ENCODE results near the gene MAPK8.

Gene MAPK8

DNA sequence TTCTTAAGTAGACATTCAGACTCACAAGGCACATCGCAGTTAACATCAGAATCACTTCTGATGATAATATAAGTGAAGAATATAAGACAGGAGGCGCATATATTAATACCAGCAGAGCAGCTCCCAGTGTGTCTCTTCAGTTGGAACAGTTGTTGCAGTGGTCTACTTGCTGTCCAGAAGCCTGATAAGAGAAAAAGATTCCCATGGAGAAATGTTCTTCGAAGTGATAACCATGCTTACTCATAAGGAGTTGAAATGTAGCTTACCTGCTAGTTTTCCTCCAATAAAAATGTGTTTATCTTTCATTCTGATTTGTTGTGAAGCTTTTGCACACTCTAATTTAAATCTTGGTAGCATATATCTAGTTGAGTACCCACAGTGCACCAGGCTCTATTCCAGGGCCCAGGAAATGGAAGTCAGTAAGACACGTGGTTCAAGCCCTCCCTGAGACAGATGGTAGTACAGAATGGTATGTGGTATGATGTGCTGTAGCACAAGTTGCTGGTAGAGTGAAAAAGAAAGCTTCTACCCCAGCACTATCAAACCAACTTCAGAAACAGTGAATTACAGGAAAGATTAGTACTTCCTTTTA is 124.0 kb downstream of the MAPK8 start:
- no peak for DNase-seq (ENCODE audit: extremely low read depth, low read depth)
- no peak overlapping the region for H3K4me3 ChIP-seq (replicated peaks; ENCODE audit: low read depth, low read length)
- TF ChIP-seq, protein P1, sequence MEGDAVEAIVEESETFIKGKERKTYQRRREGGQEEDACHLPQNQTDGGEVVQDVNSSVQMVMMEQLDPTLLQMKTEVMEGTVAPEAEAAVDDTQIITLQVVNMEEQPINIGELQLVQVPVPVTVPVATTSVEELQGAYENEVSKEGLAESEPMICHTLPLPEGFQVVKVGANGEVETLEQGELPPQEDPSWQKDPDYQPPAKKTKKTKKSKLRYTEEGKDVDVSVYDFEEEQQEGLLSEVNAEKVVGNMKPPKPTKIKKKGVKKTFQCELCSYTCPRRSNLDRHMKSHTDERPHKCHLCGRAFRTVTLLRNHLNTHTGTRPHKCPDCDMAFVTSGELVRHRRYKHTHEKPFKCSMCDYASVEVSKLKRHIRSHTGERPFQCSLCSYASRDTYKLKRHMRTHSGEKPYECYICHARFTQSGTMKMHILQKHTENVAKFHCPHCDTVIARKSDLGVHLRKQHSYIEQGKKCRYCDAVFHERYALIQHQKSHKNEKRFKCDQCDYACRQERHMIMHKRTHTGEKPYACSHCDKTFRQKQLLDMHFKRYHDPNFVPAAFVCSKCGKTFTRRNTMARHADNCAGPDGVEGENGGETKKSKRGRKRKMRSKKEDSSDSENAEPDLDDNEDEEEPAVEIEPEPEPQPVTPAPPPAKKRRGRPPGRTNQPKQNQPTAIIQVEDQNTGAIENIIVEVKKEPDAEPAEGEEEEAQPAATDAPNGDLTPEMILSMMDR (IDR thresholded peaks at IDR 0.05; ENCODE audit: low read depth, low read length, missing control alignments): no peak

DNA sequence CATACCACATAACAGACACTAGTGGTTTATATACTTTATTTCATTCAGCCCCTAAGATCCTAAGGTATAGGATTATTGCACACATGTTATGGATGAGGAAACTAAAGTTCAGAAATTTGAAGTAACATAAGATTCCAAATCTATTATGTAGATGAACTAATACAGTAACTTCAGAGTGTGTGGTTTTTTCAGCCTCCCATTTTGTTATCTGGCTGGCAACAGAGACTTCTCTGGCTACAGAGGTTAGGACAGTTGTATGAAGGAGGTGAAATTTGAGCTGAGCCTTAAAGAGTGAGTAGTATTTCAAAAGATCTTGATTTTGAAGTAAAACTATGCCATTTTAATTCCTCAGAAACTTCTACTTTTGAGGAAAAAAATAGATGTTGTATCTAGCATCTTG is 125.4 kb downstream of the MAPK8 start:
- TF ChIP-seq, protein P1 (IDR thresholded peaks at IDR 0.05; ENCODE audit: low read depth, low read length, missing control alignments): no peak
- no peak overlapping the region for H3K4me3 ChIP-seq (replicated peaks; ENCODE audit: low read depth, low read length)
- no peak for DNase-seq (ENCODE audit: extremely low read depth, low read depth)

DNA sequence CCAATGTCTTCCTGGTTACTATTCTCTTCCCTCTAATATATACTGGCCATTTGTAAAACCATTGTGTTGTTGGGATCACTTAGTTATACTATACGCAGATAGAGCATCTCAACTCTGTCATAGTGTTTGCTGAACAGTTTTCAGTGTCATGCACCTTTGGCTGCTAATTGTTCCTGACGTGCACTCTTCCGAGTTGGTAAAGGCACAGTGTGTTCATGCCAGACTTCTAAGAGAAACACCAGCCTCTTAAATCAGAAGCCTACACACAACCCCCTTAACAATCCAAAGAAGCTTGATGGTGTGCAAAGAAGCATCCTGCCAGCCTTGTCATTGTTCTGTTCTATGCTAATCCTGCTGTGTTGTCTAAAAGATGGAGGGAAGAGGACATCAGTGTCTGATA is 131.1 kb downstream of the MAPK8 start:
- H3K4me3 ChIP-seq (replicated peaks; ENCODE audit: low read depth, low read length): no peak overlapping the region
- TF ChIP-seq, protein P1 (IDR thresholded peaks at IDR 0.05; ENCODE audit: low read depth, low read length, missing control alignments): no peak
- no peak for DNase-seq (ENCODE audit: extremely low read depth, low read depth)

DNA sequence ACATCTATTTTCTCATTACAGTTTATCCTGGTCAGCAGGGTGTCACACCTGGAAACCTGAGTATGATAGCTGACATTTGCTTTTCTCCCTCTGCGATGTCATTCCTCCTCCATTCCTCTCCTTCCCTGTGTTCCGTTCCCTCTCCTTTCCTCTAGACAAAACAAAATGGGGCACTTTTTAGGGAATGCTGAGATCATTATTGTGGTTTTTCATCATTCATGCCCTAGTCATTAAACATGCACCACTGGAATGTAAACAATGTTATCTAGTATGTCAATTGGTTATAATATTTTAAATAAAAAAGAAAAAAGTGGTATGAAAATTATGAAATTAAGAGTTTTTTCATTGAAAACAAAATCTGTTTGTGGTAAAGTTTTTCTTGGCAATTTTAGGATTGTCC is 132.6 kb downstream of the MAPK8 start:
- no peak for DNase-seq (ENCODE audit: extremely low read depth, low read depth)
- TF ChIP-seq, protein P1 (IDR thresholded peaks at IDR 0.05; ENCODE audit: low read depth, low read length, missing control alignments): no peak

DNA sequence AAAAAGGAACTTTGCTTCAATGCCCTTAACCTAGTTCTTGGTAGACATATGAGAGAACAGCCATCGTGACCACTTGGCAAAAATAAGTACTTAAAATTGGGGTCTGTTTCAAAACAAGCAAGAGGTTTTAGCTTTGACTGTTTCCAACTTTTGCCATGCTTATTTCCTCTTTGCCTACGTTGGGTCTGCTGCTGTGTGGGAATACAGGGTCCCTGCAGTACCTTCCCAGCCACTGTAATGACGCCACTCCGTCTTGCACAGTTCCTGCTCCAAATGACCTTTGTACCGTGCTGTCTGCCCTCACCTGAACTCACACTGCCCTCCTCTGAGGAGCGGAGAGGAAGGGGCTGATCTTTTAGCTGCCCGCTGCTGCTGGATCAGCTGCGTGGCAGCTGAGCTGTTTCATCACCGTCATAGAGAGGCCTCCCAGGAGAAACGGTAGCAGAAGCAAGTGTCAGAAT is 133.1 kb downstream of the MAPK8 start:
- DNase-seq (ENCODE audit: extremely low read depth, low read depth): no peak
- no peak overlapping the region for H3K4me3 ChIP-seq (replicated peaks; ENCODE audit: low read depth, low read length)
- TF ChIP-seq, protein P1 (IDR thresholded peaks at IDR 0.05; ENCODE audit: low read depth, low read length, missing control alignments): no peak

More for the DNA sequence above, 132.6 kb downstream of the MAPK8 start:
- no peak overlapping the region for H3K4me3 ChIP-seq (replicated peaks; ENCODE audit: low read depth, low read length)

DNA sequence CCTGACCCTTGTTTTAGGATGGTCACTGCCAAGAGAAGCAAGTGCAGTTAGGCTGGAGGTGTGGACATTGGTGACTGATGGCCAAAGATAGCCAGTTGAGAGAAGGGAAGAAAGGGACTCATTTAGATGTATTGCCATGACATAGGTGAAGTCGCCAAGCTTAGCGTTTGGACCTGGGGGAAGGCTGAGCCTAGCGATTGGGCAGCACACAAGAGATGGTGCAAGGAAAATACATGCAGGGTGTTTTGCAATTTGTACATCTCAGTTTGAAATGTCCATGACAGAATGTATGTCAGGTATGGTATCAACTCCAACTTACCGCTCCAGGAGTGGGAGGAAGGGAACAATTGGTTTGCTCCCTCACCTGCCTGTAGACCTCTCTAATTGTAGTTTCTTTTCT is 134.3 kb downstream of the MAPK8 start:
- DNase-seq (ENCODE audit: extremely low read depth, low read depth): no peak
- no peak overlapping the region for H3K4me3 ChIP-seq (replicated peaks; ENCODE audit: low read depth, low read length)
- TF ChIP-seq, protein P1 (IDR thresholded peaks at IDR 0.05; ENCODE audit: low read depth, low read length, missing control alignments): no peak

Measured in HFF-Myc (cell line).